Bronchial epithelial cell (primary cell): ENCODE data around the gene KRT35. TPM values are rescaled to one million over a fixed set of nuclear protein-coding genes. Genes with fewer than 3 reads are reported as not detected.
A peak's percentile ranks its signal among the peaks of the same experiment; 100 is the strongest.

Source experiments
- DNase-seq: peaks from one replicate; pipeline ENCODE4 v3.0.0-alpha.2; 2010; ENCODE audit warnings: low read depth
- FAIRE-seq: peaks from 2 replicates; lab custom pipeline; 2011; peaks lifted over from hg19 to GRCh38; lab: Jason Lieb, UNC
- H3K27me3 ChIP-seq: 2 replicates; pipeline ENCODE4 v1.5.1; 2011; ENCODE audit warnings: low read length; ENCODE audit not compliant: control insufficient read depth, insufficient read depth
- H3K36me3 ChIP-seq: 2 replicates; pipeline ENCODE4 v1.5.1; 2011; ENCODE audit warnings: low read length; ENCODE audit not compliant: control insufficient read depth, insufficient read depth
- H3K4me3 ChIP-seq: 2 replicates; pipeline ENCODE4 v1.5.1; 2011; ENCODE audit warnings: mild to moderate bottlenecking, low read depth, low read length, control low read depth
- CTCF ChIP-seq: IDR thresholded peaks from 2 replicates; pipeline ENCODE4 v1.5.1; 2011; ENCODE audit warnings: mild to moderate bottlenecking, moderate library complexity, low read length, control low read depth, inconsistent platforms; ENCODE audit not compliant: insufficient read depth, severe bottlenecking
- total RNA-seq: library from RNA; depleted of rRNA; stranded (reverse); fragments of >200 nt; gene quantifications from 2 replicates; pipeline ENCODE4 v1.2.1, GENCODE V29; 2014

The KRT35 gene
- total RNA-seq, 1 donor from 2014 or later = not detected

DNA sequence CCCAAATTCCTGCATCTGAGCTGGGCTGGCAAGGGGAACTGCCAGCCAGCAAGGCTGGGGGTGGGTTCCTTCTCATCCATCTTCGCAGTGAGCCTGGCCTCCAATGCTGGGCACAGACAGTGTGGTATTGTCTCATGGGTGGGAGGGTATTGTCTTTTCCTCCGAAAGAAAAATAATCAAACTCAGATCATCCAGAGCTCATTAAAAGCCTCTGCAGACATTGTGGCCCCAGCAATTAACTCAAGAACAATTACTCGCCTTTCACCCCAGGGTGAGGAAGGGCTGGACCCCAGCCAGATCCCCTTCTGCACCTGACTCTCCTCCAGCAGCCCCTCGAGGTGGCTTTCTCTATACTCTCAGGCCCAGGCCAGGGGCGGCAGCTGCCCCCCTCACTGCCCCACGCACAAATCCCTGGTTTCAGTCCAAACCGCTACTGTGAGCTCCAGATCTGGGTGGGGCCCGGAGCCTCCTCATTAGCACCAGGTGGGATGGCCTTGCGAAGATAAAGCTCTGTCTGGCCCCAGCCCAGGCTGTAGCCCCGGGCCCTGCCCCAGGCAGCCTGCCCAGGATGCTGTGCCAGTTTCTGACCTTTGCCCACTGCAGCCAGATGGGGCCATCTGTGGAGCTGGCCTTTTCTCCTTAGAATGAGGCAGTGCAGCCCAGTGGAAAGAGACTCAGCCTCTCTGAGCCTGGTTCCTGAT, 40.0 kb upstream of the KRT35 start:
- no peak for DNase-seq

DNA sequence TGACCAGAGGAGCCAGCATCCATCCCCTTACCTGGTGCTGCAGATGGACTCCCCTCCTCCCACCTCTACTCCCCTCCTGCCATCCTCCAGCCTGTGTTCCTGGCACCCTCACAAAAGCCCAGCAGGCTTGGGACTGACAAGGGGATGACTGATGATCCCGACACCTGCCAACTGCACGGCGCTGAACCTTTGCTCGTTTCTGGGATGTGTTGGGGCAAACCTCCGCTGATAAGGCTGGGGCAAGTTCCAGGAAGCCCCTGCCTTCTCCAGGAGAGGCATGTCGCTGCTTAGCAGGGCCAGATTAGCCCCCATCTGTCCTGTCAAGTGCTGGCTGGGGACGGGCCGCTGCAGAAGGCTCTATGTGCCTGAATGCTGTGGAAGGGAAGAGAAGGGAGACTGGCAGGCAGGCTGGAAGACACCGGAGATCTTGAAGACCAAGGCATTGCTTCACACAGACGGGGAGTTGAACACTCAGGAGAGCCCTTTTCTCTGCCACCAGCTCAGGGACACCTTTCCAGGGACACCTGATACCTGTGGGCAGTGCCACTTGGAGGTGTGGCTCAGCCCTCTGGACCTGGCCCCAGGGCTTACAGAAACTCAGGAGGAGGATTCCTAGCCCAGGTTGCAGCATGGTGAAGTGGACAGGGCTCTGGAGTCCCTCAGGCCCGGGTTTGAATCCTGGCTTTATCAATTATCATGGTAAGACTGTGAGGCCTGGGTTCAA, 38.7 kb upstream of the KRT35 start:
- H3K4me3 ChIP-seq = no peak overlapping the region
- peaks cover 22% of the 10 kb centered on the region for H3K36me3 ChIP-seq
- no peak for FAIRE-seq
- DNase-seq = peak; percentile 87
- TF ChIP-seq CTCF = no peak
- no peaks in the 10 kb centered on the region for H3K27me3 ChIP-seq

More for the DNA sequence above, 40.0 kb upstream of the KRT35 start:
- Histone ChIP-seq H3K4me3 (no peak overlapping the region), H3K27me3 (no peaks in the 10 kb centered on the region), H3K36me3 (peaks cover 19% of the 10 kb centered on the region)
- TF ChIP-seq CTCF = no peak
- FAIRE-seq = no peak

GRCh38 chr17:41518789-41519449, 38.0 kb upstream of the KRT35 start, which contains the start of gene KRT15:
KRT15 (minus strand) TSS chr17:41518890; CDS start chr17:41518827, 63 bp downstream.
- DNase-seq (peak; percentile 92), FAIRE-seq (peak; percentile 62)
- Histone ChIP-seq H3K36me3 (peaks cover 22% of the 10 kb centered on the region), H3K27me3 (no peaks in the 10 kb centered on the region), H3K4me3 (peak within 1 kb of the TSS; percentile 22)
- peak; percentile 25 for TF ChIP-seq CTCF

DNA sequence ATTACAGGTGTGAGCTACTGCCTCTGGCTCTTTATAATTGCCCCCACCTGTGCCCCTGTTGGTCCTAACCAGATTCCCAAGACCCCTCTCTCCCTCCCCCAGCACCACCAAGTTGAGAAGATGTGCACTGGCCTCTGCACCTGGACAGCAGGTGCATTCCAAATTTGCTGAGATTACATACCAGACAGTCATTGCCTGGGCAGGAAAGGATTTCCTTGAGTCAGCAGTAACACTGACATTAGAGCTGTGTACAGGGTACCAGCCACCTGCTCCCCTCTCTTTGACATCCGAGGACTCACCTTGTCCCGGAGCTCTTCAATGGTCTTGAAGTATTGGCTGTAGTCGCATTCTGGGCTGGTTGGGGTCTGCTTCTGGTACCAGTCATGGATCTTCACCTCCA, 37.1 kb upstream of the KRT35 start:
- peak overlapping the region; percentile 22 for H3K4me3 ChIP-seq
- no peak for TF ChIP-seq CTCF
- DNase-seq (peak; percentile 42), FAIRE-seq (no peak)
- H3K27me3 ChIP-seq = no peaks in the 10 kb centered on the region
- H3K36me3 ChIP-seq = peaks cover 22% of the 10 kb centered on the region

- FAIRE-seq (no peak), DNase-seq (peak; percentile 45)
- no peak for TF ChIP-seq CTCF
- no peaks in the 10 kb centered on the region for H3K27me3 ChIP-seq
- peaks cover 22% of the 10 kb centered on the region for H3K36me3 ChIP-seq
- H3K4me3 ChIP-seq = no peak overlapping the region
Observed at GRCh38 chr17:41516830-41517283, 35.9 kb upstream of the KRT35 start.
